PC-9 (cell line): Measurements from ENCODE around the gene BCL2L15.

Experiments
- CTCF ChIP-seq: fragments of 200-600 bp; sonication (generic); conservative IDR thresholded peaks from 2 replicates; pipeline ENCODE4 v1.6.1; 2017; ENCODE audit warnings: mixed run types, antibody characterized with exemption, mild to moderate bottlenecking, moderate library complexity
- EZH2 ChIP-seq: fragments of 200-600 bp; sonication (generic); IDR thresholded peaks from 2 replicates; pipeline ENCODE4 v1.8.0; 2017; ENCODE audit warnings: antibody characterized with exemption, low read depth

DNA sequence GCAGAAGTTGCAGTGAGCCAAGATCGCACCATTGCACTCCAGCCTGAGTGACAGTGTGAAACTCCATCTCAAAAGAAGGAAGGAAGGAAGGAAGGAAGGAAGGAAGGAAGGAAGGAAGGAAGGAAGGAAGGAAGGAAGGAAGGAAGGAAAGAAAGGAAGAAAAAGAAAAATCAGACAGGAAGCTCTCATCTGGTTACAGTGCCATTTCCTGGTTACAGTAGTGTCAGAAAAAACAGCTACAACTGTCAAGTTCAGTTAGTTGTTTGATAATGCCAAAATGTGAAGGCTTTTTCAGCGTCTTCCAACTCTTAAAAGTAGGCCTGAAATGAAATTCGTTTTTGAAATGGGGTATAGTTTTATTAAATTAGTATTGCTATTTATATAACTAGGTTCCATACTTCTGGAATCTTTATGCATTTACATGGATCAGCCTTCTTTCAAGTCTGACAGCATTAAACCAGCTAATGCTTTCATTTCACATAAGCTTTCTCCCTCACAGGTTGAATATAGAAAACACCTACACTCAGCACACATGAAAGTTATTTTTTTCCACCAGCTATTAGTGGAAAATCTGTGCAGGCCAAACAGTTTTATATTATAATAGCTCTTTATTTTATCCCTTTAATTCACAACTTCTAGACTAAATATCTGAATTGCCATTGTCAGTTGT lies 37.1 kb downstream of the BCL2L15 start:
- TF ChIP-seq CTCF (no peak), EZH2 (no peak)
